ENCODE results near the gene RNF150. TPM values are rescaled to one million over a fixed set of nuclear protein-coding genes. Genes with fewer than 3 reads are reported as not detected.

RNF150 gene
- total and polyA plus RNA-seq, 4 donors, result 0.27 to 1.4 (median 0.81) TPM

DNA sequence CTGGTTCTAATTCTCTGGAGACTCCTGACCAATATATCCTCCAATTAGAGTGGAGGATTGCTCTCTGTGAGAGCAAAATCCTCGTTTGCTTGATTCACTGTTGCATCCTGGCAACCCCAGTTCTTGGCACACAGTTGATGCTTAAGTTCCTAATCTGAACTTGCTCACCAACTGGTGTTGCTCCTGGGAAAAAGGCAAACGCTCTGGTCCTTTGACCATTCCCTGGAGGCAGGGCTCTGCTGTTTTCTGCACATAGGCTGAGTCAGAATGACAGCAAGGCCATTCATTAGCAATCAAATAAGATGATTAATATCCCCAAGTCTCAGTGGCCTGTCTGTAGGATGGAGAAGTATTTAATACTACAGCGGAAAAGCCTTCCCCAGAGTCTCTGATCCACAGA lies 204.4 kb downstream of the RNF150 start:
- Histone ChIP-seq H3K4me3 (ENCODE audit: low read depth in 1 of 3, low read length in 3 of 3) (no peak overlapping the region), H3K9ac (ENCODE audit: low read depth in 1 of 2, low read length in 2 of 2) (no peak overlapping the region), H3K36me3 (ENCODE audit: control insufficient read depth in 4 of 4, insufficient read depth in 3 of 4, low read depth in 1 of 4, low read length in 3 of 4) (no peaks in the 10 kb centered on the region), H3K4me1 (ENCODE audit: control insufficient read depth in 4 of 4, insufficient read depth in 4 of 4, low read length in 3 of 4) (peaks cover 0 to 3% (median 0%) of the 10 kb centered on the region in 4 donors), H3K27me3 (ENCODE audit: control insufficient read depth in 4 of 4, insufficient read depth in 4 of 4, low read length in 3 of 4) (no peaks in the 10 kb centered on the region), H3K9me3 (ENCODE audit: control insufficient read depth in 4 of 4, low read length in 3 of 4) (no peaks in the 10 kb centered on the region), H3K27ac (ENCODE audit: low read depth in 1 of 2, low read length in 2 of 2) (no peak overlapping the region)
- WGBS, result 48% methylated on average over 3 of the region's 3 CpGs
- TF ChIP-seq, protein P1, sequence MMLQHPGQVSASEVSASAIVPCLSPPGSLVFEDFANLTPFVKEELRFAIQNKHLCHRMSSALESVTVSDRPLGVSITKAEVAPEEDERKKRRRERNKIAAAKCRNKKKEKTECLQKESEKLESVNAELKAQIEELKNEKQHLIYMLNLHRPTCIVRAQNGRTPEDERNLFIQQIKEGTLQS (IDR thresholded peaks at IDR 0.05), result no peak
- TF ChIP-seq NR2F2 (IDR thresholded peaks at IDR 0.05) (no peak), EGR1 (IDR thresholded peaks at IDR 0.05; ENCODE audit: low read depth in 2 of 2) (no peak)
- TF ChIP-seq, protein P2, sequence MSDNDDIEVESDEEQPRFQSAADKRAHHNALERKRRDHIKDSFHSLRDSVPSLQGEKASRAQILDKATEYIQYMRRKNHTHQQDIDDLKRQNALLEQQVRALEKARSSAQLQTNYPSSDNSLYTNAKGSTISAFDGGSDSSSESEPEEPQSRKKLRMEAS (IDR thresholded peaks at IDR 0.05), result no peak
- TF ChIP-seq, protein P3, sequence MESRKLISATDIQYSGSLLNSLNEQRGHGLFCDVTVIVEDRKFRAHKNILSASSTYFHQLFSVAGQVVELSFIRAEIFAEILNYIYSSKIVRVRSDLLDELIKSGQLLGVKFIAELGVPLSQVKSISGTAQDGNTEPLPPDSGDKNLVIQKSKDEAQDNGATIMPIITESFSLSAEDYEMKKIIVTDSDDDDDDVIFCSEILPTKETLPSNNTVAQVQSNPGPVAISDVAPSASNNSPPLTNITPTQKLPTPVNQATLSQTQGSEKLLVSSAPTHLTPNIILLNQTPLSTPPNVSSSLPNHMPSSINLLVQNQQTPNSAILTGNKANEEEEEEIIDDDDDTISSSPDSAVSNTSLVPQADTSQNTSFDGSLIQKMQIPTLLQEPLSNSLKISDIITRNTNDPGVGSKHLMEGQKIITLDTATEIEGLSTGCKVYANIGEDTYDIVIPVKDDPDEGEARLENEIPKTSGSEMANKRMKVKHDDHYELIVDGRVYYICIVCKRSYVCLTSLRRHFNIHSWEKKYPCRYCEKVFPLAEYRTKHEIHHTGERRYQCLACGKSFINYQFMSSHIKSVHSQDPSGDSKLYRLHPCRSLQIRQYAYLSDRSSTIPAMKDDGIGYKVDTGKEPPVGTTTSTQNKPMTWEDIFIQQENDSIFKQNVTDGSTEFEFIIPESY (IDR thresholded peaks at IDR 0.05), result no peak
- no peak for DNase-seq (ENCODE audit: low spot score)

DNA sequence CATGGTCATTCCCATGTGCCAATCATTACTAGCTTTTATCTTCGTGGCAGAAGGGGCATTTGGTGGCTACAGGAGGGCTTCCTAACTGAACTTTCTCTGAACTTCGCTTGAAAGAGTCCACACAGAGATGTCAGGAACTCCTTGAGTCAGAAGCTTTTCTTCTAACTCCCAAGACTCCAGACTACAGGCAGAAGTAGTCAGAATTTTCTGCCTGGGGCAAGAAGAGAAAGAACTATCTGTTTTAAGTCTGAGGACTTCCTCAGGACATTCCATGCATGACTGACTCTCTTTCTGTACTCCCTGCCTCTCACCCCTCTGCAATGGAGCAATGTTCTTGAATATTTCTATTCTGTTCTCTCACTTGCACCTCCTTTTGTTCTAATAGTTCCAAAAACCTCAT lies 206.6 kb downstream of the RNF150 start:
- no peaks in the 10 kb centered on the region for H3K36me3 ChIP-seq (ENCODE audit: control insufficient read depth in 4 of 4, insufficient read depth in 3 of 4, low read depth in 1 of 4, low read length in 3 of 4)
- TF ChIP-seq RAD21 (IDR thresholded peaks at IDR 0.05) (no peak), JUND (IDR thresholded peaks at IDR 0.05) (no peak), RXRA (IDR thresholded peaks at IDR 0.05) (no peak), TAF1 (conservative IDR thresholded peaks at IDR 0.05) (no peak), HNF4A (conservative IDR thresholded peaks at IDR 0.05) (no peak), FOXA1 (IDR thresholded peaks at IDR 0.05) (no peak), EGR1 (IDR thresholded peaks at IDR 0.05; ENCODE audit: low read depth in 2 of 2) (no peak), SP1 (IDR thresholded peaks at IDR 0.05) (no peak), FOXA2 (IDR thresholded peaks at IDR 0.05) (no peak), NR2F2 (IDR thresholded peaks at IDR 0.05) (no peak)
- TF ChIP-seq, protein P1 (IDR thresholded peaks at IDR 0.05), result no peak
- TF ChIP-seq, protein P2 (IDR thresholded peaks at IDR 0.05), result no peak
- H3K27ac ChIP-seq (ENCODE audit: low read depth in 1 of 2, low read length in 2 of 2), result no peak overlapping the region
- no peaks in the 10 kb centered on the region for H3K27me3 ChIP-seq (ENCODE audit: control insufficient read depth in 4 of 4, insufficient read depth in 4 of 4, low read length in 3 of 4)
- 56% methylated on average over 2 of the region's 2 CpGs for WGBS
- no peak for DNase-seq (ENCODE audit: low spot score)
- no peak overlapping the region for H3K4me3 ChIP-seq (ENCODE audit: low read depth in 1 of 3, low read length in 3 of 3)
- peaks cover 0 to 3% (median 0%) of the 10 kb centered on the region in 4 donors for H3K4me1 ChIP-seq (ENCODE audit: control insufficient read depth in 4 of 4, insufficient read depth in 4 of 4, low read length in 3 of 4)
- H3K9ac ChIP-seq (ENCODE audit: low read depth in 1 of 2, low read length in 2 of 2), result no peak overlapping the region
- no peaks in the 10 kb centered on the region for H3K9me3 ChIP-seq (ENCODE audit: control insufficient read depth in 4 of 4, low read length in 3 of 4)

DNA sequence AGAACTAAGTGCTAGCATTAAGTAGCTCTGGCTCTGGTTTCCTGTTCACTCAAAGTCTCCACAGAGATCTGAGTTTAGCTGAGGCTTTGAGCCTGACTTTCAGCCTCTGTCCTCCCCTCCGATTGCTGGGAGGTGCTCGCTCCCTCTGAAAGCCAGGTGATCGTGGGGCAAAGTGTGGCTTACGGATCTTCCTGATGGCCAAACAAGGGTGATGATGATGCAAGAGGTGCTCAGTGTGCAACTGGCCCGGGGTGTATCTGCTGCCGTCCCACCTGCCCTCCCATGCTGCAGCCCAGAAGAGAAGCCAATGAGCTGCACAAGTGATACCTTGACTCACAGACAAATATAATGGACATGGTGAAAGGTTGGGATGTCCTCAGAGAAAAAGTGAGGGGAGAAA lies 207.9 kb downstream of the RNF150 start:
- no peaks in the 10 kb centered on the region for H3K36me3 ChIP-seq (ENCODE audit: control insufficient read depth in 4 of 4, insufficient read depth in 3 of 4, low read depth in 1 of 4, low read length in 3 of 4)
- WGBS, result 51% methylated on average over 6 of the region's 6 CpGs
- H3K27ac ChIP-seq (ENCODE audit: low read depth in 1 of 2, low read length in 2 of 2), result no peak overlapping the region
- H3K4me1 ChIP-seq (ENCODE audit: control insufficient read depth in 4 of 4, insufficient read depth in 4 of 4, low read length in 3 of 4), result no peaks in the 10 kb centered on the region
- no peaks in the 10 kb centered on the region for H3K27me3 ChIP-seq (ENCODE audit: control insufficient read depth in 4 of 4, insufficient read depth in 4 of 4, low read length in 3 of 4)
- no peaks in the 10 kb centered on the region for H3K9me3 ChIP-seq (ENCODE audit: control insufficient read depth in 4 of 4, low read length in 3 of 4)
- no peak overlapping the region for H3K9ac ChIP-seq (ENCODE audit: low read depth in 1 of 2, low read length in 2 of 2)
- DNase-seq (ENCODE audit: low spot score), result no peak
- no peak overlapping the region for H3K4me3 ChIP-seq (ENCODE audit: low read depth in 1 of 3, low read length in 3 of 3)
- no peak for TF ChIP-seq GABPA (IDR thresholded peaks at IDR 0.05 in 1 of 2, conservative IDR thresholded peaks at IDR 0.05 in 1 of 2)
- no peak for TF ChIP-seq NR2F2 (IDR thresholded peaks at IDR 0.05)
- TF ChIP-seq JUND (IDR thresholded peaks at IDR 0.05), result no peak
- TF ChIP-seq, protein P4, sequence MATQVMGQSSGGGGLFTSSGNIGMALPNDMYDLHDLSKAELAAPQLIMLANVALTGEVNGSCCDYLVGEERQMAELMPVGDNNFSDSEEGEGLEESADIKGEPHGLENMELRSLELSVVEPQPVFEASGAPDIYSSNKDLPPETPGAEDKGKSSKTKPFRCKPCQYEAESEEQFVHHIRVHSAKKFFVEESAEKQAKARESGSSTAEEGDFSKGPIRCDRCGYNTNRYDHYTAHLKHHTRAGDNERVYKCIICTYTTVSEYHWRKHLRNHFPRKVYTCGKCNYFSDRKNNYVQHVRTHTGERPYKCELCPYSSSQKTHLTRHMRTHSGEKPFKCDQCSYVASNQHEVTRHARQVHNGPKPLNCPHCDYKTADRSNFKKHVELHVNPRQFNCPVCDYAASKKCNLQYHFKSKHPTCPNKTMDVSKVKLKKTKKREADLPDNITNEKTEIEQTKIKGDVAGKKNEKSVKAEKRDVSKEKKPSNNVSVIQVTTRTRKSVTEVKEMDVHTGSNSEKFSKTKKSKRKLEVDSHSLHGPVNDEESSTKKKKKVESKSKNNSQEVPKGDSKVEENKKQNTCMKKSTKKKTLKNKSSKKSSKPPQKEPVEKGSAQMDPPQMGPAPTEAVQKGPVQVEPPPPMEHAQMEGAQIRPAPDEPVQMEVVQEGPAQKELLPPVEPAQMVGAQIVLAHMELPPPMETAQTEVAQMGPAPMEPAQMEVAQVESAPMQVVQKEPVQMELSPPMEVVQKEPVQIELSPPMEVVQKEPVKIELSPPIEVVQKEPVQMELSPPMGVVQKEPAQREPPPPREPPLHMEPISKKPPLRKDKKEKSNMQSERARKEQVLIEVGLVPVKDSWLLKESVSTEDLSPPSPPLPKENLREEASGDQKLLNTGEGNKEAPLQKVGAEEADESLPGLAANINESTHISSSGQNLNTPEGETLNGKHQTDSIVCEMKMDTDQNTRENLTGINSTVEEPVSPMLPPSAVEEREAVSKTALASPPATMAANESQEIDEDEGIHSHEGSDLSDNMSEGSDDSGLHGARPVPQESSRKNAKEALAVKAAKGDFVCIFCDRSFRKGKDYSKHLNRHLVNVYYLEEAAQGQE (IDR thresholded peaks at IDR 0.05), result no peak
- TF ChIP-seq HNF4A (conservative IDR thresholded peaks at IDR 0.05), result no peak
- no peak for TF ChIP-seq TAF1 (conservative IDR thresholded peaks at IDR 0.05)
- TF ChIP-seq, protein P2 (IDR thresholded peaks at IDR 0.05), result no peak
- TF ChIP-seq SP1 (IDR thresholded peaks at IDR 0.05), result no peak
- no peak for TF ChIP-seq HNF4G (IDR thresholded peaks at IDR 0.05)
